Measurements from ENCODE around the gene DPY19L1. TPM values are rescaled to one million over a fixed set of nuclear protein-coding genes. Genes with fewer than 3 reads are reported as not detected.
"Not testable (repeated sequence)": the region's sequence is repeated elsewhere in the genome, so short reads cannot be mapped to it uniquely, and the experiment has no call there.

DPY19L1 gene
- total and polyA plus RNA-seq, 2 donors = 19.4 to 72.8 TPM

DNA sequence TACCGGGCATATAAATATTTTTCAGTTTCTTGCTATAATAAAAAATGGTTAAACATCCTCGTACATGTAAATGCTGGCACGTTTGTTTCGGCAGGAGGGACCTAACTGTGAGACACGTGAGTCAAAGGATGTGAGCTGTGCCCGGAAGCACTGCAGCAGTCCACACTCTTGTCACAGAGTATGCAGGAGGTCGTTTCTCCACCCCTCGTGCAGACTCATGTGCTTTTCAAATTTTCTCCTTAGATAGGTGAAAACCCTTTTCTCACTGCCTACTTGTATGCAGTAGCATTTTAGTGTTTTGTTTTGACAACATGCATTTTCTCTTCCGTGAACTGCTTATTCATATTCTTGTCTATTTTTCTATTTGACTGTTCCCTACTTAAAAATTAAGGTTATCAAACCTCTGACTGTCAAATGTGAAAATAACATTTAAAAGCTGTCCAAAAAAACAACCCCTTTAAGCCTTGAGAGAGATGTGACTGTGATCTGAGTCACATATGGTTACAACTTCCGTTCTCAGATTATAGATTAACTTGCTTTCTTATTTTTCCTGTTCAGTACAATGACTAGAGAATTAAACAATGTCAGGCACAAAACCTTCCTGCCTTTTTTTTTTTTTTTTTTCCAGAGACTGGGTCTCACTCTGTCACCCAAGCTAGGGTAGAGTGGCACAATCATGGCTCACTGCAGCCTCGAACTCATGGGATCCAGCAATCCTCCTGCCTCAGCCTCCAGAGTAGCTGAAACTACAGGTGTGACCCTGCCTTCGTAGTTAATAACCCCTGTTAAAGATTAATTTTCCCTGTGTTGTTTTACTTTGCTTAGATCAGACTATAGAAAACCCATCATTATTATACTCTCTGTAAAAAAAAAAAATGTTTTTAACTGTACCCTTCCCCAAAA lies 45.1 kb downstream of the DPY19L1 start:
- Histone ChIP-seq H3K27ac (ENCODE audit: low read depth) (peak overlapping the region; percentile 23), H3K4me1 (ENCODE audit: insufficient read depth) (no peaks in the 10 kb centered on the region), H3K36me3 (ENCODE audit: insufficient read depth) (no peaks in the 10 kb centered on the region), H3K4me3 (ENCODE audit: low read depth, low read length) (no peak overlapping the region)
- no peak for DNase-seq (ENCODE audit: extremely low spot score)
- 68% methylated on average over 12 of the region's 12 CpGs for WGBS

GRCh38 chr7:34988442-34989125 lies 48.7 kb downstream of the DPY19L1 start:
- H3K36me3 ChIP-seq (ENCODE audit: insufficient read depth); DNase-seq (ENCODE audit: extremely low spot score); H3K27ac ChIP-seq (ENCODE audit: low read depth); H3K4me1 ChIP-seq (ENCODE audit: insufficient read depth); H3K4me3 ChIP-seq (ENCODE audit: low read depth, low read length): not testable (repeated sequence)
- WGBS = 80% methylated on average over 2 of the region's 2 CpGs

- not testable (repeated sequence) for H3K36me3 ChIP-seq (ENCODE audit: insufficient read depth); DNase-seq (ENCODE audit: extremely low spot score); H3K27ac ChIP-seq (ENCODE audit: low read depth); H3K4me3 ChIP-seq (ENCODE audit: low read depth, low read length); H3K4me1 ChIP-seq (ENCODE audit: insufficient read depth)
- 97% methylated on average over 3 of the region's 3 CpGs for WGBS
Measured at GRCh38 chr7:34985155-34985554, 52.1 kb downstream of the DPY19L1 start.

GRCh38 chr7:34984140-34984539 lies 53.1 kb downstream of the DPY19L1 start:
- not testable (repeated sequence) for DNase-seq (ENCODE audit: extremely low spot score); H3K36me3 ChIP-seq (ENCODE audit: insufficient read depth); H3K4me1 ChIP-seq (ENCODE audit: insufficient read depth); H3K27ac ChIP-seq (ENCODE audit: low read depth); H3K4me3 ChIP-seq (ENCODE audit: low read depth, low read length)
- 99% methylated on average over 4 of the region's 4 CpGs for WGBS

GRCh38 chr7:34982371-34983019 lies 54.8 kb downstream of the DPY19L1 start:
- no peak overlapping the region for H3K4me3 ChIP-seq (ENCODE audit: low read depth, low read length)
- H3K27ac ChIP-seq (ENCODE audit: low read depth) = no peak overlapping the region
- H3K36me3 ChIP-seq (ENCODE audit: insufficient read depth) = peaks cover 1% of the 10 kb centered on the region
- 72% methylated on average over 3 of the region's 3 CpGs for WGBS
- H3K4me1 ChIP-seq (ENCODE audit: insufficient read depth) = no peaks in the 10 kb centered on the region
- no peak for DNase-seq (ENCODE audit: extremely low spot score)

- not testable (repeated sequence) for DNase-seq (ENCODE audit: extremely low spot score); H3K36me3 ChIP-seq (ENCODE audit: insufficient read depth); H3K4me3 ChIP-seq (ENCODE audit: low read depth, low read length); H3K27ac ChIP-seq (ENCODE audit: low read depth); H3K4me1 ChIP-seq (ENCODE audit: insufficient read depth)
- WGBS = 93% methylated on average over 2 of the region's 2 CpGs
Measured at GRCh38 chr7:34979124-34979523, 58.2 kb downstream of the DPY19L1 start.

DNA sequence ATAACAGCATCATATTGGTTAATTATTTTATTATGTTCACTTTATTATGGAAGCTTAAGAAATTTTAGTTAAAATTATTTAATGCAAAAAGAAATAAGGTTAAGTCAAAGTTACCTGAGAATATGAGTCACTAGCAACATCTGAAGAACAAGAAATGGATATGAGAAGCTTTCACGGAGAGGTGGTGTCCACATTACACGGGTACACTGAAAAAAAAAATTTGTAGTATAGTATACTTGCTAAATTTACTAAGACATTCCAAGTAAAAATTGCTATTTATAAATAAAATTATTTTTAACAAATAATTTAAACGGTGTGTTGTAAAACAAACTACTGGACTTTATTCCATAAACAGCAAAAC lies 63.9 kb downstream of the DPY19L1 start:
- no peaks in the 10 kb centered on the region for H3K4me1 ChIP-seq (ENCODE audit: insufficient read depth)
- 95% methylated on average over 3 of the region's 3 CpGs for WGBS
- no peak overlapping the region for H3K27ac ChIP-seq (ENCODE audit: low read depth)
- H3K36me3 ChIP-seq (ENCODE audit: insufficient read depth) = peaks cover 2% of the 10 kb centered on the region
- no peak overlapping the region for H3K4me3 ChIP-seq (ENCODE audit: low read depth, low read length)
- no peak for DNase-seq (ENCODE audit: extremely low spot score)

- H3K4me3 ChIP-seq (ENCODE audit: low read depth, low read length); DNase-seq (ENCODE audit: extremely low spot score); H3K36me3 ChIP-seq (ENCODE audit: insufficient read depth); H3K27ac ChIP-seq (ENCODE audit: low read depth); H3K4me1 ChIP-seq (ENCODE audit: insufficient read depth): not testable (repeated sequence)
- 95% methylated on average over 1 of the region's 1 CpG for WGBS
Measured at GRCh38 chr7:34972739-34973399, 64.4 kb downstream of the DPY19L1 start.

GRCh38 chr7:34967818-34968217 lies 69.5 kb downstream of the DPY19L1 start:
- H3K27ac ChIP-seq (ENCODE audit: low read depth); H3K4me3 ChIP-seq (ENCODE audit: low read depth, low read length); H3K4me1 ChIP-seq (ENCODE audit: insufficient read depth); H3K36me3 ChIP-seq (ENCODE audit: insufficient read depth); DNase-seq (ENCODE audit: extremely low spot score): not testable (repeated sequence)
- WGBS = no CpG with 5 or more reads among the region's 1 CpG

DNA sequence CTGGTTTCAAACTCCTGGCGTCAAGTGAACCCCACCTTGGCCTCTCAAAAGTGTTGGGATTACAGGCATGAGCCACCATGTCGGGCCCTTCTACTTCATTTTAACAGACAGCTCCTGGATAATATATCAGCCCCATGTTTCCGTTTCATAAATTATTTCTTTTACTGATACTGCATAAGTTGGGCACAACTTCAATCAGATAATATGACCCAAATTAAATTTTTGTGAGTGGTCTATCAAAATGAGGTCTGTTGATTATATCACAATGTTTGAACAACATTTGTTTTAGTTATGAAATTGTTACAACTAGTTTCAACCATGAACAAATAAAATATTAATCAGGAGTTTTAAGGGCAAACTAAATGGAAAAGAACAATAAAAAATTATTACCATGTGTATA lies 70.8 kb downstream of the DPY19L1 start:
- not testable (repeated sequence) for H3K36me3 ChIP-seq (ENCODE audit: insufficient read depth); DNase-seq (ENCODE audit: extremely low spot score); H3K4me1 ChIP-seq (ENCODE audit: insufficient read depth); H3K4me3 ChIP-seq (ENCODE audit: low read depth, low read length); H3K27ac ChIP-seq (ENCODE audit: low read depth)
- WGBS = 88% methylated on average over 3 of the region's 3 CpGs

DNA sequence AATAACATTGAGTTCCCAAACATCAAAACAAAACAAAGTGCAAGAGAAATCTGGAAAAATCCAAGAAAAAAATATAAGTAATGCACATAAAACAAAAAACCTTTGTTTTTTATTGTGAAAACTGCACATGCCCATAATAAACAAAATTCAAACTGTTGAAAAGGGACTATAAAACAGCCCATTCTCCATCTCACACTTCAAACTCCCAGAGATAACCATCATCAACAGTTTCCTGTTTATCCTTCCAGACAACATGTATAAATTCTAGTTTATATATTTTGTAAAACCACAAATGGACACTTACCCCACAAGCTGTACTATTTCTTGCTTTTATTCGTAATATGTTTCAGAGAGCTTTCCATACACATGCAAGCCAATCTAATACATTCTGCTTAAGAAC lies 79.3 kb downstream of the DPY19L1 start:
- 80% methylated on average over 1 of the region's 1 CpG for WGBS
- Histone ChIP-seq H3K36me3 (ENCODE audit: insufficient read depth) (no peaks in the 10 kb centered on the region), H3K27ac (ENCODE audit: low read depth) (no peak overlapping the region), H3K4me3 (ENCODE audit: low read depth, low read length) (no peak overlapping the region), H3K4me1 (ENCODE audit: insufficient read depth) (no peaks in the 10 kb centered on the region)
- no peak for DNase-seq (ENCODE audit: extremely low spot score)

DNA sequence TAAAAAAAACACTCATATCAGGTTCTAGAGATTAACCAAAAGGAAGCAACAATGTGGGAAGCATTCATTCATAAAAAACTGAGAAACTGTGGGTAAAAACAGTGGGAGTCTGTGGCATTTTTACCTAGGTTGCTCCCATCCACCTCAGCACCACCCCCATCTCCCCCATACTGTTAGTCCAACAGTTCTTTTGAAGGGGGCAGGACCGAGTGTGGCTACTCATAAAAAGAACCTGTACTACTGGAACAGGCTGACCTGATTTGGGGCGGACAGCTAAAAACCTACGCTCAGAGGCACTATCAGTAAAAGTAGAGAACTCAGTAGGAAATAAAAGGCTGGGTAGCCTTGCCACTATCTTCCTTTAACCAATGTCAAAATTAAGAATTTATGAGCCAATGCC lies 84.5 kb downstream of the DPY19L1 start:
- no peak overlapping the region for H3K27ac ChIP-seq (ENCODE audit: low read depth)
- no peak overlapping the region for H3K4me3 ChIP-seq (ENCODE audit: low read depth, low read length)
- H3K36me3 ChIP-seq (ENCODE audit: insufficient read depth) = peaks cover 2% of the 10 kb centered on the region
- DNase-seq (ENCODE audit: extremely low spot score) = no peak
- H3K4me1 ChIP-seq (ENCODE audit: insufficient read depth) = no peaks in the 10 kb centered on the region
- 95% methylated on average over 3 of the region's 3 CpGs for WGBS

DNA sequence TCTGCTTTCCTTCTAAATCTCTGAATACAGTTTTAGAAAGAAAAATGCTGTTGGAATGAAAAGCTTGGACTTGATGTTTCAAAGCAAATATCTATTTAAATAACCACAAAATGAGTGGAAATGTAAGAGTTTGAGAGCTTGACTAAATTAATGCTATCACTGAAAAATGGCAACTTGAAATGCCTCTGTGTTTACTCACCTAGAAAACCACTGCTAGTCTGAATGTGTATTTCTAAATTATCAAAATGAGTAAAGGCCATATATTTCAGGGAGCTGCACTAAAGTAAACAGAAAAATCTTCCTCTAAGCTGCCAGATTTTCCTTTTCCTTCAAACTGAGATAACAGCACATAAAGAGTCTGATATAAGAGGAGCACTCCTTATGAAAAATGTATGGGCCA lies 87.9 kb downstream of the DPY19L1 start:
- H3K4me1 ChIP-seq (ENCODE audit: insufficient read depth) = no peaks in the 10 kb centered on the region
- no peak for DNase-seq (ENCODE audit: extremely low spot score)
- peaks cover 2% of the 10 kb centered on the region for H3K36me3 ChIP-seq (ENCODE audit: insufficient read depth)
- H3K4me3 ChIP-seq (ENCODE audit: low read depth, low read length) = no peak overlapping the region
- no peak overlapping the region for H3K27ac ChIP-seq (ENCODE audit: low read depth)
